Measurements from ENCODE around the gene RPS25.

DNA sequence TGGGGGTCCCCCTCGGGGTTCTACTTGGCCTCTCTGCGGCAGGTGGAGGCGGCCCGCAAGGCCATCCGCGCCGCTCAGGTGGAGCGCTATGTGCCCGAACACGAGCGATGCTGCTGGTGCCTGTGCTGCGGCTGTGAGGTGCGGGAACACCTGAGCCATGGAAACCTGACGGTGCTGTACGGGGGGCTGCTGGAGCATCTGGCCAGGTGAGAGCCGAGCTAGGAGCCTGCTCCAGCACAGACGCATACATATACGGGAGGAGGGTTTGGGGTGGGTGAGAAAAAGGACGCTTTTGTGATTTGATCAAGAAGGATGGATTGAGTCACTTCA, 19.8 kb downstream of the RPS25 start:
- TF ChIP-seq, protein P1, sequence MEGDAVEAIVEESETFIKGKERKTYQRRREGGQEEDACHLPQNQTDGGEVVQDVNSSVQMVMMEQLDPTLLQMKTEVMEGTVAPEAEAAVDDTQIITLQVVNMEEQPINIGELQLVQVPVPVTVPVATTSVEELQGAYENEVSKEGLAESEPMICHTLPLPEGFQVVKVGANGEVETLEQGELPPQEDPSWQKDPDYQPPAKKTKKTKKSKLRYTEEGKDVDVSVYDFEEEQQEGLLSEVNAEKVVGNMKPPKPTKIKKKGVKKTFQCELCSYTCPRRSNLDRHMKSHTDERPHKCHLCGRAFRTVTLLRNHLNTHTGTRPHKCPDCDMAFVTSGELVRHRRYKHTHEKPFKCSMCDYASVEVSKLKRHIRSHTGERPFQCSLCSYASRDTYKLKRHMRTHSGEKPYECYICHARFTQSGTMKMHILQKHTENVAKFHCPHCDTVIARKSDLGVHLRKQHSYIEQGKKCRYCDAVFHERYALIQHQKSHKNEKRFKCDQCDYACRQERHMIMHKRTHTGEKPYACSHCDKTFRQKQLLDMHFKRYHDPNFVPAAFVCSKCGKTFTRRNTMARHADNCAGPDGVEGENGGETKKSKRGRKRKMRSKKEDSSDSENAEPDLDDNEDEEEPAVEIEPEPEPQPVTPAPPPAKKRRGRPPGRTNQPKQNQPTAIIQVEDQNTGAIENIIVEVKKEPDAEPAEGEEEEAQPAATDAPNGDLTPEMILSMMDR (IDR thresholded peaks at IDR 0.05): no peak
- TF ChIP-seq POLR2A (IDR thresholded peaks at IDR 0.05): no peak

All from right lobe of liver (tissue), 4 donors.